ENCODE results near the gene PEX5L. TPM values are rescaled to one million over a fixed set of nuclear protein-coding genes. Genes with fewer than 3 reads are reported as not detected.
A peak's percentile ranks its signal among the peaks of the same experiment; 100 is the strongest.

Gene PEX5L
- total RNA-seq, 1 experiment from 2014 or later = 0.33 TPM

- BruUV-seq (replicated peaks) = no TSS peak
Observed at GRCh38 chr3:179765396-179765795, 271.3 kb downstream of the PEX5L start.

DNA sequence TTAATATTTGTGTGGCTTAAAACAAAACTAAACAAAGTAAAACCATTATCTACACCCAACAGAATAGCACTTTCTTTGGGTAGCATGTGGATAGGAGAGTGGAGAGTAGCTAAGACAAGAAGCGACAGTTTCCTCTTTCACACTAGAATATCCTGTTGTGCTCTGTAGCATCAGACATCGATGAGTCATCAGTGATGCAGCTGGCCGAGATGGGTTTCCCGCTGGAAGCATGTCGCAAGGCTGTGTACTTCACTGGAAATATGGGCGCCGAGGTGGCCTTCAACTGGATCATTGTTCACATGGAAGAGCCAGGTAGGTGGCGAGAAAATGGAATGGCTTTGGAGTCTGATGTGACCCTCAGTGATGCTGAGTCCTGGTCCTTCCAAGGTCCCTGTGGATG lies 275.8 kb downstream of the PEX5L start:
- H3K36me3 ChIP-seq (ENCODE audit: low read depth) = no peaks in the 10 kb centered on the region
- no peak overlapping the region for H3K4me3 ChIP-seq
- H3K9me2 ChIP-seq (ENCODE audit: insufficient read depth) = no peaks in the 10 kb centered on the region
- no peak overlapping the region for H2AFZ ChIP-seq
- no peaks in the 10 kb centered on the region for H3F3A ChIP-seq (ENCODE audit: insufficient read depth, low read depth)
- no peaks in the 10 kb centered on the region for H3K4me1 ChIP-seq (replicated peaks; ENCODE audit: insufficient read depth)
- no TSS peak for BruUV-seq (replicated peaks)
- no peak overlapping the region for H3K27ac ChIP-seq
- CTCF ChIA-PET = interaction anchor here (0.8 kb wide), 1 partner anchor 835 kb away, joined by 4 read pairs; no protein-coding TSS in a partner anchor
- H3K9me3 ChIP-seq (ENCODE audit: insufficient read depth, low read depth) = no peaks in the 10 kb centered on the region
- no peaks in the 10 kb centered on the region for H3K79me2 ChIP-seq (ENCODE audit: low read depth)
- no peak overlapping the region for H3K4me2 ChIP-seq
- POLR2A ChIA-PET (ENCODE audit: unreplicated experiment) = no interaction called here
- H3K27me3 ChIP-seq (ENCODE audit: insufficient read depth, low read depth) = no peaks in the 10 kb centered on the region
- H4K20me1 ChIP-seq (ENCODE audit: insufficient read depth) = no peaks in the 10 kb centered on the region
- TF ChIP-seq EZH2 (IDR thresholded peaks at IDR 0.05; ENCODE audit: low read depth) = no peak
- TF ChIP-seq, protein P1, sequence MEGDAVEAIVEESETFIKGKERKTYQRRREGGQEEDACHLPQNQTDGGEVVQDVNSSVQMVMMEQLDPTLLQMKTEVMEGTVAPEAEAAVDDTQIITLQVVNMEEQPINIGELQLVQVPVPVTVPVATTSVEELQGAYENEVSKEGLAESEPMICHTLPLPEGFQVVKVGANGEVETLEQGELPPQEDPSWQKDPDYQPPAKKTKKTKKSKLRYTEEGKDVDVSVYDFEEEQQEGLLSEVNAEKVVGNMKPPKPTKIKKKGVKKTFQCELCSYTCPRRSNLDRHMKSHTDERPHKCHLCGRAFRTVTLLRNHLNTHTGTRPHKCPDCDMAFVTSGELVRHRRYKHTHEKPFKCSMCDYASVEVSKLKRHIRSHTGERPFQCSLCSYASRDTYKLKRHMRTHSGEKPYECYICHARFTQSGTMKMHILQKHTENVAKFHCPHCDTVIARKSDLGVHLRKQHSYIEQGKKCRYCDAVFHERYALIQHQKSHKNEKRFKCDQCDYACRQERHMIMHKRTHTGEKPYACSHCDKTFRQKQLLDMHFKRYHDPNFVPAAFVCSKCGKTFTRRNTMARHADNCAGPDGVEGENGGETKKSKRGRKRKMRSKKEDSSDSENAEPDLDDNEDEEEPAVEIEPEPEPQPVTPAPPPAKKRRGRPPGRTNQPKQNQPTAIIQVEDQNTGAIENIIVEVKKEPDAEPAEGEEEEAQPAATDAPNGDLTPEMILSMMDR (conservative IDR thresholded peaks at IDR 0.05) = no peak
- intact Hi-C loops (cut with micrococcal nuclease; ENCODE audit: unreplicated experiment) = no loop called here
- DNase-seq = peak in 1 of 2 experiments; percentile 43

More at GRCh38 chr3:179765396-179765795, 271.3 kb downstream of the PEX5L start:
- no peak overlapping the region for H3K4me3 ChIP-seq
- no peaks in the 10 kb centered on the region for H4K20me1 ChIP-seq (ENCODE audit: insufficient read depth)
- no peak overlapping the region for H2AFZ ChIP-seq
- H3K9me3 ChIP-seq (ENCODE audit: insufficient read depth, low read depth) = no peaks in the 10 kb centered on the region
- CTCF ChIA-PET = no interaction called here
- no peaks in the 10 kb centered on the region for H3K4me1 ChIP-seq (replicated peaks; ENCODE audit: insufficient read depth)
- DNase-seq = no peak
- no peaks in the 10 kb centered on the region for H3K27me3 ChIP-seq (ENCODE audit: insufficient read depth, low read depth)
- intact Hi-C loops (cut with micrococcal nuclease; ENCODE audit: unreplicated experiment) = loop anchor here (5.0 kb wide), 1 partner anchor 113 kb away; the partner anchor contains the start of gene USP13
- 0 out of 2 replicates have a peak, but pooled peaks cover 3% of the 10 kb centered on the region for H3K36me3 ChIP-seq (ENCODE audit: low read depth)
- POLR2A ChIA-PET (ENCODE audit: unreplicated experiment) = no interaction called here
- no peaks in the 10 kb centered on the region for H3K79me2 ChIP-seq (ENCODE audit: low read depth)
- TF ChIP-seq, protein P1 (conservative IDR thresholded peaks at IDR 0.05) = no peak
- TF ChIP-seq EZH2 (IDR thresholded peaks at IDR 0.05; ENCODE audit: low read depth) = no peak
- H3K27ac ChIP-seq = no peak overlapping the region
- H3F3A ChIP-seq (ENCODE audit: insufficient read depth, low read depth) = no peaks in the 10 kb centered on the region
- no peak overlapping the region for H3K4me2 ChIP-seq
- no peaks in the 10 kb centered on the region for H3K9me2 ChIP-seq (ENCODE audit: insufficient read depth)

- no peaks in the 10 kb centered on the region for H3K36me3 ChIP-seq (ENCODE audit: low read depth)
- no peaks in the 10 kb centered on the region for H4K20me1 ChIP-seq (ENCODE audit: insufficient read depth)
- H3K9me2 ChIP-seq (ENCODE audit: insufficient read depth) = no peaks in the 10 kb centered on the region
- H3K4me2 ChIP-seq = no peak overlapping the region
- intact Hi-C loops (cut with micrococcal nuclease; ENCODE audit: unreplicated experiment) = no loop called here
- no peak for TF ChIP-seq EZH2 (IDR thresholded peaks at IDR 0.05; ENCODE audit: low read depth)
- TF ChIP-seq, protein P1 (conservative IDR thresholded peaks at IDR 0.05) = peak; percentile 66
- H3K27me3 ChIP-seq (ENCODE audit: insufficient read depth, low read depth) = no peaks in the 10 kb centered on the region
- BruUV-seq (replicated peaks) = no TSS peak
- H3K27ac ChIP-seq = no peak overlapping the region
- ChIA-PET CTCF (interaction anchor here (0.6 to 1.0 kb wide), 2 partner anchors 97 to 101 kb away, joined by 3 read pairs; no protein-coding TSS in a partner anchor), POLR2A (ENCODE audit: unreplicated experiment) (no interaction called here)
- H3K9me3 ChIP-seq (ENCODE audit: insufficient read depth, low read depth) = no peaks in the 10 kb centered on the region
- no peak overlapping the region for H3K4me3 ChIP-seq
- H3K4me1 ChIP-seq (replicated peaks; ENCODE audit: insufficient read depth) = no peaks in the 10 kb centered on the region
- H3F3A ChIP-seq (ENCODE audit: insufficient read depth, low read depth) = no peaks in the 10 kb centered on the region
- H2AFZ ChIP-seq = no peak overlapping the region
- DNase-seq = no peak
- no peaks in the 10 kb centered on the region for H3K79me2 ChIP-seq (ENCODE audit: low read depth)
Observed at GRCh38 chr3:179750720-179751328, 285.9 kb downstream of the PEX5L start.

All from PC-9 (cell line).